GM10266 (cell line): ENCODE measurements around the gene GPR18.

Experiments
- DNase-seq: peaks from one replicate; pipeline ENCODE4 v3.0.0; 2012; ENCODE audit errors: extremely low spot score
- TF ChIP-seq, protein P1 (sequence below): IDR thresholded peaks from 2 replicates; pipeline ENCODE4 v1.5.1; 2012; ENCODE audit warnings: mild to moderate bottlenecking, low read depth; ENCODE audit not compliant: control insufficient read depth, insufficient read depth; ENCODE audit errors: missing control alignments

The GPR18 gene

DNA sequence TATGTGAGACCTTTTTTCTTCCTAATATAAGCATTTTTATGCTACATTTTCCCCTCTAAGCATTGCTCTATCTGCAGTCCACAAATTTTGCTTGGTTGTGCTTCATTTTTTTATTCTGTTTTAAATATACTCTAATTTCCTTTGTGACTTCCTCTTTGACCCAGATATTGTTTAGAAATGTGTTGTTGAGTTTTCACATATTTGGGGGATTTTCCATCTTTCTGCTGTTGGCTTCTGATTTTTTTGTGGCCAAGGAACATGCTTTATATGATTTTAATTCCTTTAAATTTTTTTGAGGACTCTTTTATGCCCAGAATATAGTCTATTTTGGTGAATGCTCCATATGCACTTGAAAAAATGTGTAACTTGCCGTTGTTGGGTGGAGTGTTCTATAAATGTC lies 34.6 kb downstream of the GPR18 start:
- no peak for DNase-seq
- TF ChIP-seq, protein P1, sequence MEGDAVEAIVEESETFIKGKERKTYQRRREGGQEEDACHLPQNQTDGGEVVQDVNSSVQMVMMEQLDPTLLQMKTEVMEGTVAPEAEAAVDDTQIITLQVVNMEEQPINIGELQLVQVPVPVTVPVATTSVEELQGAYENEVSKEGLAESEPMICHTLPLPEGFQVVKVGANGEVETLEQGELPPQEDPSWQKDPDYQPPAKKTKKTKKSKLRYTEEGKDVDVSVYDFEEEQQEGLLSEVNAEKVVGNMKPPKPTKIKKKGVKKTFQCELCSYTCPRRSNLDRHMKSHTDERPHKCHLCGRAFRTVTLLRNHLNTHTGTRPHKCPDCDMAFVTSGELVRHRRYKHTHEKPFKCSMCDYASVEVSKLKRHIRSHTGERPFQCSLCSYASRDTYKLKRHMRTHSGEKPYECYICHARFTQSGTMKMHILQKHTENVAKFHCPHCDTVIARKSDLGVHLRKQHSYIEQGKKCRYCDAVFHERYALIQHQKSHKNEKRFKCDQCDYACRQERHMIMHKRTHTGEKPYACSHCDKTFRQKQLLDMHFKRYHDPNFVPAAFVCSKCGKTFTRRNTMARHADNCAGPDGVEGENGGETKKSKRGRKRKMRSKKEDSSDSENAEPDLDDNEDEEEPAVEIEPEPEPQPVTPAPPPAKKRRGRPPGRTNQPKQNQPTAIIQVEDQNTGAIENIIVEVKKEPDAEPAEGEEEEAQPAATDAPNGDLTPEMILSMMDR, result no peak

DNA sequence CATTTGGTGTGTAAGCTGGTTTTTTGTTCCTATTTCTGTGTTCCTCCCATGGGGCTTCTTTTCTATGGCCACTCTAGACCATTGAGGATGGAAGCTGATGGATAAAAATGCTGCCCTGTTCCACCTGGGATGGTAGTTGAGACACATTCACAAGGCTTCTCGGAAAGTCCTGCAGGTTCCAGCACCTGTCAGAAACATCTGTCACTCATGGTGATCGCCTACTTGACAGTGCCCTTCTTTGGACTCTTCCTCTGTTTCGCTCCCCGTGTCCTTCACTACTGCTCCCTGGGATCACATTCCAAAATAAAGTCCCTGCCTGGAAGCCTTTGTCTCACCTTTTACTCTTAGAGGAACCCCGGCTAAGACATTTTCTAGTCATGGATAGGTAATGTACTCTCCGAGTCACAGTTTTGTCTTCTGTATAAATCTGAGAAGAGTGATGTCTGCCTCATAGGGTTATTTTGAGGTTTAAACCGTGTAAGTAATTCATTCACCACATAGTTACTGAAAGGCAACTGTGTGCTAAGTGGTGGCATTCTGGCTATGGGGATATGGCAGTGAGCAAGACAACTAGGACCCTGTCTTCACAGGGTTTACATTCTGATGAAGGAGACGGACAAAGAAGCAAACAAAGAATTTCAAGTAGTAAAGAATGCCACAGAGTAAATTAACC lies 36.5 kb downstream of the GPR18 start:
- DNase-seq, result no peak
- TF ChIP-seq, protein P1, result no peak

DNA sequence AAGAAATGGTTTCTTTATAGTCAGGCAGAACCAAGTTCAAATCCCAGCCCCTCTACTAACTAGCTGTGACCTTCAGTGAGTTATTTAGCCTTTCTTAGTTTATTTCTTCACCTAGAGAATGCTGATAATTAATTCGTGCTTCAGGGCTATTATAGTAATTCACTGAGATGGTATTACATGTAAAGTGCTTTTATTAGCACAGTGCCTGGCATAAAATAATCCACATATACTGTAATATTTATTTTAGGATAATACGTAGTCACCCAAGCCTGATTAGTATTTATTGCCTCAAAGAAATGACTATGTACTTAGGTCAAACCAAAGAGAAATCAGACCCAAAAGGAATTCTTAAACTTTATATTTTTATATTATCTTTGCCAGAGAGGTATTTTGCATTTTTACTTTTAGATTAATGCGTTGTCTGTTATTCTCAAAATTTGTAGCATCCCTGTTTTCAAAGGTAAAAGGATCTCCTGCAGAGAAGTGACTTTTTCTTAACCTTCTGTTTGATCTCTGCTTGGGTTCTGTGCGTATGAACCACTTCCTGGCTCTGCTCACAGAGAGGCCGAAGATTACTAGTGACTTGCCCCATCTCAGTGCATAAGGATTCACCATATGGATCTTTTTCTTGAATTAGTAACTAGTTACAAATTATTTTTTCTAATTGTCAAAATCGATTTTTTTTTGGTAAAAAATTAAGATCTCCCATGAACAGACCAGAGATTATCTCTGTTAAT lies 37.8 kb downstream of the GPR18 start:
- TF ChIP-seq, protein P1, result no peak
- DNase-seq, result no peak

DNA sequence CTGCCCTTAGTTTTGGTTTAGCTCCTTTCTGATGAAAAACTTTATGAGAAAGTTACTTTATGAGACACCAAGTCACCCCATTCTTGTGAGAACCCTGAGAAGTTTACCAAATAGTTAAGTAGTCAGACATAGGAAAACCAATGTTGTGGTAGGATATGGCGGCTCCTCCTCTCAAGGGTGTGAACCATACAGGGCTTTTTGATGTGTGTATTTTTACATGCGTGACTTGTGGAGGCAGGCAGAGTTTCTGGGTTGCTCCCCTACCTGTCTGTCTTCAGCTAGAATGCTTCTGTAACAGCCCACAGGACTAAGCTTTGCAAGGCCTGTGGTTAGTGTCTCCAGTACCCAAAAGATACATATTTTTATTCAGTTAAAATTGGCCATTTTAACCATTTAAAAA lies 39.2 kb downstream of the GPR18 start:
- TF ChIP-seq, protein P1, result no peak
- DNase-seq, result no peak

DNA sequence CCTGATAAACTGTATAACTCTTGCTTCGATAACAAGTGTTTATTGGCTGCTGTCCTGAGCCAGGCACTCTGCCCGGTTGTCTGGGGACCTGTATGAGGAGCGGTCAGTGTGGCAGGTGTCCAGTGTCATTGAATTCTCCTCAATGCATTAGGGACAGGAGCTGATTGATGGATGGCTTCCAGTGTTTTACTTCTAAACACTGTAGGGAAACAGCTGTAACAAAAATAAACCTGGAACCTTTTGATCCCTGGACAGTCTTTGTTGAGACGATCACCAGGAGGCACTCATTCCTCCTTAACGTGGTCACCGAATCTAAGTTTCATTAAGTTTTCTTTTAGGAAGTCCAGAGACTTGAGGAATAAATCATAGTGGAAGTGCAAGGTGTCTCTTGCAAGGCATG lies 39.6 kb downstream of the GPR18 start:
- no peak for DNase-seq
- TF ChIP-seq, protein P1, result no peak

DNA sequence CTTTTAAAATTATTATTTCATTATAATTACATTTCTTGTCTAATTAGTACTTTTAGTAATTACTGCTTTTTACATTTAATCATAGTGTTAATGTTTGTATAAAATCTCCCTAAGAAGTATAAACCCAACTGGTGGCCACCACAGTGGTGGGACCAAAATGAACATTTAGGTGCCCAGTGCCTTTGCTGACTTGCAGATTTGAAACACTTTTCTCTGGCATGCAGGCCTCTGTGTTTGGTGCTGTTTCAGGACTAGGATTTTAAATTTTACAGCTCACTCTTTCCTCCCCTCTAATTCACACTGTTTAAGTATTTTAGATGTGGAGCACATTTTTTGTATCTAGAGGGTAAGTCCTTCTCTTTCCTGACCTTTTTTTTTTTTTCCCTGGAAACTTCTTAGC lies 40.1 kb downstream of the GPR18 start:
- TF ChIP-seq, protein P1, result no peak
- DNase-seq, result no peak

DNA sequence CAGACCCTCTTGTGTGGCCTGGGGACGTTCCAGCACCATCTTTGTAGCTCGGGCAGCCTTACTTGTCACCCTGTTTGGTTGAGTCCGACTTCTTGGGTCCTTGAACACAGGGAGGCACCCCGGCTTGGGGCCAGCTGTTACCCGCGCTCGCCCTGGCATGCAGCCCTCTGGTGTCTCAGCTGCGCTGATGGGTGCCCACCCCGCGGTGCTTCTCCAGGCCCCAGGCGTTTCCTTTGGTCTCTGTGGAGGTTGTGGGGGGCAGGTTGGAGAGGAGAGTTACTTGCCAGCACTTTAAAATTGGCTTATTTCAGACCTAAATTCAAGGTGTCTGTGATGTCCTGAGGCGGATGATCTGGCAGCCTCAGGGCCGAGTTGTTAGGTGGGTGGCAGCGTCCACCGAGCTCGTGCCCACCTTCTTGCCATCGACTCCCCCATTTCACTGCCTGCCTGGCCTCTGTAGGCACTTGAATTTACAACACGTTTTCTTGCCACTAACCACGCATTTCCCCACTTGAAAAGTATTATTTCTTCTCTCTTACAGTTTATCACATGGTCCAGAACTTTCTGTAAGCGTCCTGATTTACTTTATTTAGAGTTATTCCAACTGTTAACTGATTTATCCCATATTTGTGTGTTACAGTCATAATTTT lies 40.6 kb downstream of the GPR18 start:
- TF ChIP-seq, protein P1, result no peak
- DNase-seq, result no peak
